HepG2 (cell line): ENCODE results near the gene UBP1. TPM values are rescaled to one million over a fixed set of nuclear protein-coding genes. Genes with fewer than 3 reads are reported as not detected.

ENCODE experiments used
- ATAC-seq: fragments of 200-7000 bp; cut with Tn5 transposase; 3 replicates; pipeline ENCODE4 v1.9.1; 2020; ENCODE audit warnings: mild to moderate bottlenecking, moderate library complexity
- BruUV-seq: library from RNA; stranded (reverse); fragments of 400-500 nt; replicated peaks from 2 replicates; lab custom pipeline; 2021; lab: Mats Ljungman, UMichigan
- CTCF ChIA-PET: fragments of 300-600 bp; formaldehyde crosslinking; extraction: SDS; loops from one replicate; lab custom pipeline; 2021; ENCODE audit warnings: low total read pairs, inconsistent platforms, low intra/inter-chr PET ratio; lab: Yijun Ruan, JAX
- POLR2A ChIA-PET: fragments of 350-600 bp; sonication (Branson Sonifier 250); formaldehyde crosslinking; loops from one replicate; lab custom pipeline; 2020; ENCODE audit warnings: antibody characterized with exemption, inconsistent platforms; lab: Yijun Ruan, JAX
- DNase-seq: peaks from one replicate; pipeline ENCODE4 v3.0.0-alpha.2; 2015; ENCODE audit warnings: low spot score
- FAIRE-seq: peaks from 3 replicates; lab custom pipeline; 2011; peaks lifted over from hg19 to GRCh38; lab: Jason Lieb, UNC
- H2AFZ ChIP-seq: one replicate; pipeline ENCODE4 v1.6.1; 2011; ENCODE audit warnings: low read length, inconsistent platforms
- H3K27ac ChIP-seq: fragments of 300-600 bp; 3 replicates; pipeline ENCODE4 v1.8.0; 2011; ENCODE audit warnings: mixed run types, mild to moderate bottlenecking, mixed read lengths, low read length, inconsistent platforms; ENCODE audit not compliant: insufficient read depth; ENCODE audit errors: extremely low read length
- H3K27me3 ChIP-seq, 2 experiments: fragments of 200-600 bp in 1 of 2; 2 replicates in 1 of 2; 3 replicates in 1 of 2; pipeline versions ENCODE4 v1.6.0 to v1.8.0; 2011; ENCODE audit warnings: low read length in 2 of 2, mild to moderate bottlenecking in 2 of 2, moderate library complexity in 2 of 2, inconsistent platforms in 1 of 2; ENCODE audit not compliant: insufficient read depth in 2 of 2, control insufficient read depth in 1 of 2
- H3K36me3 ChIP-seq, 2 experiments: fragments of 200-600 bp in 1 of 2; replicated peaks in 1 of 2; 2 replicates in 1 of 2; 3 replicates in 1 of 2; pipeline versions ENCODE4 v1.5.1 to v1.8.0; 2011; ENCODE audit warnings: low read length in 2 of 2, inconsistent platforms in 1 of 2; ENCODE audit not compliant: insufficient read depth in 2 of 2, control insufficient read depth in 1 of 2
- H3K4me1 ChIP-seq: 2 replicates; pipeline ENCODE4 v1.5.1; 2012; ENCODE audit warnings: low read length, inconsistent platforms; ENCODE audit not compliant: insufficient read depth
- H3K4me2 ChIP-seq: 2 replicates; pipeline ENCODE4 v1.6.0; 2011; ENCODE audit warnings: low read depth, low read length, inconsistent platforms
- H3K4me3 ChIP-seq, 3 experiments: fragments of 200-600 bp in 1 of 3; sonication (generic), shearing (Covaris generic) in 1 of 3; replicated peaks in 1 of 3; 2 replicates each; pipeline ENCODE4 v1.5.1; 2011 to 2016; ENCODE audit warnings: low read length in 3 of 3, inconsistent platforms in 2 of 3, low read depth in 2 of 3, mild to moderate bottlenecking in 2 of 3, control low read depth in 1 of 3, mixed read lengths in 1 of 3; ENCODE audit not compliant: insufficient read depth in 1 of 3
- H3K79me2 ChIP-seq: one replicate; pipeline ENCODE4 v1.6.1; 2011; ENCODE audit warnings: low read length, inconsistent platforms; ENCODE audit not compliant: insufficient read depth
- H3K9ac ChIP-seq: 2 replicates; pipeline ENCODE4 v1.6.0; 2011; ENCODE audit warnings: mild to moderate bottlenecking, low read depth, low read length, inconsistent platforms; ENCODE audit not compliant: insufficient read depth
- H3K9me3 ChIP-seq: 2 replicates; pipeline ENCODE4 v1.5.1; 2012; ENCODE audit warnings: mild to moderate bottlenecking, low read length
- H4K20me1 ChIP-seq: 2 replicates; pipeline ENCODE4 v1.6.0; 2011; ENCODE audit warnings: inconsistent platforms, mild to moderate bottlenecking, low read length, moderate library complexity; ENCODE audit not compliant: insufficient read depth
- ARHGAP35 ChIP-seq: sonication (generic); formaldehyde crosslinking; IDR thresholded peaks from 2 replicates; pipeline ENCODE4 v1.9.0; 2022; ENCODE audit warnings: mild to moderate bottlenecking, inconsistent platforms, moderate library complexity, missing genetic modification reagents, borderline replicate concordance
- RFXANK ChIP-seq: IDR thresholded peaks from 2 replicates; pipeline ENCODE4 v1.6.1; 2016
- SMAD3 ChIP-seq: sonication (generic); formaldehyde crosslinking; IDR thresholded peaks from 2 replicates; pipeline ENCODE4 v1.4.0; 2020; ENCODE audit warnings: missing genetic modification reagents
- SMAD9 ChIP-seq: sonication (generic); formaldehyde crosslinking; IDR thresholded peaks from 2 replicates; pipeline ENCODE4 v1.5.1; 2020; ENCODE audit warnings: mild to moderate bottlenecking, missing genetic modification reagents
- SRF ChIP-seq: IDR thresholded peaks from 2 replicates; pipeline ENCODE4 v1.6.1; 2011; ENCODE audit warnings: mild to moderate bottlenecking, low read depth, low read length, moderate library complexity
- ZKSCAN5 ChIP-seq: sonication (generic); formaldehyde crosslinking; IDR thresholded peaks from 2 replicates; pipeline ENCODE4 v1.5.1; 2020; ENCODE audit warnings: mild to moderate bottlenecking, missing genetic modification reagents
- ZNF225 ChIP-seq: sonication (generic); formaldehyde crosslinking; IDR thresholded peaks from 2 replicates; pipeline ENCODE4 v1.4.0; 2020; ENCODE audit warnings: mild to moderate bottlenecking, missing genetic modification reagents
- ZNF296 ChIP-seq: sonication (generic); formaldehyde crosslinking; conservative IDR thresholded peaks from 2 replicates; pipeline ENCODE4 v1.5.0; 2020; ENCODE audit warnings: mild to moderate bottlenecking, missing genetic modification reagents
- ZNF432 ChIP-seq: sonication (generic); formaldehyde crosslinking; IDR thresholded peaks from 2 replicates; pipeline ENCODE4 v1.5.0; 2020; ENCODE audit warnings: missing genetic modification reagents, mild to moderate bottlenecking, borderline replicate concordance
- WGBS: methylation state at CpG from one replicate; pipeline ENCODE4 v1.1.6; 2017; ENCODE audit warnings: low lambda C conversion rate; 5-methylcytosine and 5-hydroxymethylcytosine counted together
- in situ Hi-C: cut with HindIII; loops from 2 replicates; pipeline ENCODE4 v1.10.0; 2017; ENCODE audit warnings: low pct_unique_long_range_greater_than_20kb; ENCODE audit not compliant: extremely low pct_ligation_motif_present
- intact Hi-C: fragments of 100-400 bp; cut with micrococcal nuclease; formaldehyde crosslinking; loops from one replicate; pipeline ENCODE4 v1.10.0; 2022; ENCODE audit not compliant: unreplicated experiment
- polyA plus RNA-seq, 8 experiments: library from polyadenylated mRNA; depleted of rRNA in 3 of 8; stranded (reverse) in 7 of 8; unstranded in 1 of 8; fragments of >200 nt; fragmentation: Illumina TruSeq in 4 of 8; extraction: Trizol in 4 of 8; gene quantifications; 2 replicates each; pipeline versions ENCODE4 v1.2.1 to v1.2.3, GENCODE V29; 2011 to 2016; ENCODE audit warnings: low read depth in 4 of 8, missing spikeins in 1 of 8, mixed read lengths in 1 of 8; ENCODE audit not compliant: insufficient read depth in 1 of 8
- total RNA-seq, 5 experiments: library from RNA; depleted of rRNA; stranded (reverse); fragments of >200 nt; fragmentation: Illumina TruSeq; extraction: Trizol; gene quantifications; 2 replicates each; pipeline ENCODE4 v1.2.3, GENCODE V29; 2016; ENCODE audit warnings: low read depth in 1 of 5
- TF ChIP-seq, protein P1 (sequence below): sonication (generic); formaldehyde crosslinking; conservative IDR thresholded peaks from 2 replicates; pipeline ENCODE4 v1.5.0; 2020; ENCODE audit warnings: missing genetic modification reagents
- TF ChIP-seq, protein P2 (sequence below): IDR thresholded peaks from 2 replicates; pipeline ENCODE4 v1.6.1; 2018; ENCODE audit warnings: missing genetic modification reagents
- TF ChIP-seq, protein P3 (sequence below): sonication (generic); formaldehyde crosslinking; IDR thresholded peaks from 2 replicates; pipeline ENCODE4 v1.4.0; 2020; ENCODE audit warnings: low read depth, mild to moderate bottlenecking, missing genetic modification reagents

UBP1 gene
- total and polyA plus RNA-seq, 2 of the 13 experiments (the other 11 are each of a cell fraction or from before 2014, with no cell fraction given) = 48.3 to 79.9 TPM

- CTCF ChIA-PET = no interaction called here
- H3K4me1 ChIP-seq = no peaks in the 10 kb centered on the region
- H2AFZ ChIP-seq = no peak overlapping the region
- FAIRE-seq = no peak
- H3K9me3 ChIP-seq = no peaks in the 10 kb centered on the region
- no peak for TF ChIP-seq SMAD3 (CRISPR knock-in tag)
- TF ChIP-seq, protein P1, sequence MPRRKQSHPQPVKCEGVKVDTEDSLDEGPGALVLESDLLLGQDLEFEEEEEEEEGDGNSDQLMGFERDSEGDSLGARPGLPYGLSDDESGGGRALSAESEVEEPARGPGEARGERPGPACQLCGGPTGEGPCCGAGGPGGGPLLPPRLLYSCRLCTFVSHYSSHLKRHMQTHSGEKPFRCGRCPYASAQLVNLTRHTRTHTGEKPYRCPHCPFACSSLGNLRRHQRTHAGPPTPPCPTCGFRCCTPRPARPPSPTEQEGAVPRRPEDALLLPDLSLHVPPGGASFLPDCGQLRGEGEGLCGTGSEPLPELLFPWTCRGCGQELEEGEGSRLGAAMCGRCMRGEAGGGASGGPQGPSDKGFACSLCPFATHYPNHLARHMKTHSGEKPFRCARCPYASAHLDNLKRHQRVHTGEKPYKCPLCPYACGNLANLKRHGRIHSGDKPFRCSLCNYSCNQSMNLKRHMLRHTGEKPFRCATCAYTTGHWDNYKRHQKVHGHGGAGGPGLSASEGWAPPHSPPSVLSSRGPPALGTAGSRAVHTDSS (CRISPR knock-in tag) = no peak
- no peak for TF ChIP-seq ZNF296 (CRISPR knock-in tag)
- TF ChIP-seq ARHGAP35 (CRISPR knock-in tag) = no peak
- no peak for TF ChIP-seq SMAD9 (CRISPR knock-in tag)
- no peak for TF ChIP-seq ZKSCAN5 (CRISPR knock-in tag)
- no peak for TF ChIP-seq SRF
- TF ChIP-seq ZNF225 (CRISPR knock-in tag) = no peak
- TF ChIP-seq, protein P2, sequence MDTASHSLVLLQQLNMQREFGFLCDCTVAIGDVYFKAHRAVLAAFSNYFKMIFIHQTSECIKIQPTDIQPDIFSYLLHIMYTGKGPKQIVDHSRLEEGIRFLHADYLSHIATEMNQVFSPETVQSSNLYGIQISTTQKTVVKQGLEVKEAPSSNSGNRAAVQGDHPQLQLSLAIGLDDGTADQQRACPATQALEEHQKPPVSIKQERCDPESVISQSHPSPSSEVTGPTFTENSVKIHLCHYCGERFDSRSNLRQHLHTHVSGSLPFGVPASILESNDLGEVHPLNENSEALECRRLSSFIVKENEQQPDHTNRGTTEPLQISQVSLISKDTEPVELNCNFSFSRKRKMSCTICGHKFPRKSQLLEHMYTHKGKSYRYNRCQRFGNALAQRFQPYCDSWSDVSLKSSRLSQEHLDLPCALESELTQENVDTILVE (CRISPR knock-in tag) = no peak
- TF ChIP-seq RFXANK (CRISPR knock-in tag) = no peak
- no peak for TF ChIP-seq ZNF432 (CRISPR knock-in tag)
- TF ChIP-seq, protein P3, sequence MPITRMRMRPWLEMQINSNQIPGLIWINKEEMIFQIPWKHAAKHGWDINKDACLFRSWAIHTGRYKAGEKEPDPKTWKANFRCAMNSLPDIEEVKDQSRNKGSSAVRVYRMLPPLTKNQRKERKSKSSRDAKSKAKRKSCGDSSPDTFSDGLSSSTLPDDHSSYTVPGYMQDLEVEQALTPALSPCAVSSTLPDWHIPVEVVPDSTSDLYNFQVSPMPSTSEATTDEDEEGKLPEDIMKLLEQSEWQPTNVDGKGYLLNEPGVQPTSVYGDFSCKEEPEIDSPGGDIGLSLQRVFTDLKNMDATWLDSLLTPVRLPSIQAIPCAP (CRISPR knock-in tag) = no peak
- TF ChIP-seq, all 625 proteins: peak for 0
- in situ Hi-C loops (no loop called here), intact Hi-C loops (no loop called here)
- Histone ChIP-seq H3K27me3 (no peaks in the 10 kb centered on the region), H3K9ac (no peak overlapping the region), H3K4me2 (no peak overlapping the region), H3K27ac (no peak overlapping the region), H3K36me3 (peaks cover 18 to 48% of the 10 kb centered on the region in 2 experiments), H3K4me3 (no peak overlapping the region), H3K79me2 (no peaks in the 10 kb centered on the region), H4K20me1 (no peaks in the 10 kb centered on the region)
- DNase-seq = no peak
- POLR2A ChIA-PET = no interaction called here
- BruUV-seq = no TSS peak
- ATAC-seq = no peak
- WGBS = 89% methylated on average over 7 of the region's 7 CpGs
Measured at GRCh38 chr3:33388374-33389100, 51.7 kb downstream of the UBP1 start.
